ENCODE data around the gene ZDHHC12. TPM values are rescaled to one million over a fixed set of nuclear protein-coding genes. Genes with fewer than 3 reads are reported as not detected.

ZDHHC12 gene
- total and polyA plus RNA-seq, 2 donors (not counting 3 experiments of a cell fraction or from before 2014, with no cell fraction given): 28.8 to 62.0 TPM

GRCh38 chr9:128765499-128765898, 41.6 kb upstream of the ZDHHC12 start:
- Histone ChIP-seq H3K9ac (replicated peaks; ENCODE audit: extremely low read depth, insufficient read depth, low read length) (no peak overlapping the region), H3K9me1 (replicated peaks; ENCODE audit: control insufficient read depth, extremely low read depth, insufficient read depth, low read length) (no peaks in the 10 kb centered on the region), H3K4me1 (ENCODE audit: control insufficient read depth, extremely low read depth, insufficient read depth, low read length) (peaks cover under 1% of the 10 kb centered on the region), H4K20me1 (replicated peaks; ENCODE audit: control insufficient read depth, extremely low read depth, insufficient read depth, low read length) (no peaks in the 10 kb centered on the region), H3K36me3 (ENCODE audit: control insufficient read depth in 2 of 2, extremely low read depth in 1 of 2, insufficient read depth in 2 of 2, low read length in 2 of 2) (no peaks in the 10 kb centered on the region), H3K9me3 (replicated peaks; ENCODE audit: control insufficient read depth, insufficient read depth, low read length) (no peaks in the 10 kb centered on the region), H3K79me2 (ENCODE audit: control insufficient read depth, insufficient read depth, low read length) (no peaks in the 10 kb centered on the region), H2AFZ (ENCODE audit: low read depth, low read length) (no peak overlapping the region), H3K4me2 (ENCODE audit: insufficient read depth, low read length) (no peak overlapping the region), H3K27ac (ENCODE audit: insufficient read depth, low read depth, low read length) (no peak overlapping the region), H3K27me3 (ENCODE audit: control insufficient read depth in 2 of 2, insufficient read depth in 2 of 2, low read length in 2 of 2) (no peaks in the 10 kb centered on the region), H3K4me3 (replicated peaks in 1 of 3; ENCODE audit: insufficient read depth in 1 of 3, low read depth in 1 of 3, low read length in 3 of 3) (no peak overlapping the region)
- POLR2A ChIA-PET: no interaction called here
- FAIRE-seq (no peak), DNase-seq (ENCODE audit: low read depth, low spot score) (no peak)
- no TSS peak for BruUV-seq (replicated peaks)
- CTCF ChIA-PET: no interaction called here
- dilution Hi-C loops (cut with MboI; ENCODE audit: extremely low pct_ligation_motif_present, low sequenced_read_pairs): no loop called here
- TF ChIP-seq JUN (IDR thresholded peaks at IDR 0.05; ENCODE audit: borderline replicate concordance, insufficient read depth, insufficient read length, low read depth) (no peak), GATA2 (IDR thresholded peaks at IDR 0.05; ENCODE audit: insufficient read depth, insufficient read length, low read depth, low read length) (no peak), FOS (IDR thresholded peaks at IDR 0.05; ENCODE audit: borderline replicate concordance, insufficient read depth, low read length) (no peak), POLR2A (IDR thresholded peaks at IDR 0.05; ENCODE audit: low read depth, low read length) (no peak), CTCF (IDR thresholded peaks at IDR 0.05; ENCODE audit: extremely low read depth in 1 of 2, insufficient read depth in 1 of 2, low read depth in 1 of 2, low read length in 2 of 2) (no peak), MYC (IDR thresholded peaks at IDR 0.05; ENCODE audit: low read depth, low read length) (no peak), EZH2 (IDR thresholded peaks at IDR 0.05; ENCODE audit: borderline replicate concordance, low read depth, low read length, severe bottlenecking) (no peak), POLR2AphosphoS5 (IDR thresholded peaks at IDR 0.05; ENCODE audit: insufficient read depth, low read depth, low read length) (no peak), MAX (IDR thresholded peaks at IDR 0.05; ENCODE audit: insufficient read depth, insufficient read length) (no peak)
- intact Hi-C loops (cut with micrococcal nuclease): no loop called here
